NCI-H2081 treated with DMSO at 0.1 percent for 48 hours (cell line): Measurements from ENCODE around the gene RAB10.
"Not testable (repeated sequence)": the region's sequence is repeated elsewhere in the genome, so short reads cannot be mapped to it uniquely, and the experiment has no call there.

Experiments
- DNase-seq: peaks from one replicate; lab custom pipeline; 2025; lab: John Stamatoyannopoulos, UW

RAB10 gene

GRCh38 chr2:26157580-26157979 is 123.7 kb downstream of the RAB10 start:
- DNase-seq, result no peak

- no peak for DNase-seq
Observed at GRCh38 chr2:26161926-26162325, 128.0 kb downstream of the RAB10 start.

DNA sequence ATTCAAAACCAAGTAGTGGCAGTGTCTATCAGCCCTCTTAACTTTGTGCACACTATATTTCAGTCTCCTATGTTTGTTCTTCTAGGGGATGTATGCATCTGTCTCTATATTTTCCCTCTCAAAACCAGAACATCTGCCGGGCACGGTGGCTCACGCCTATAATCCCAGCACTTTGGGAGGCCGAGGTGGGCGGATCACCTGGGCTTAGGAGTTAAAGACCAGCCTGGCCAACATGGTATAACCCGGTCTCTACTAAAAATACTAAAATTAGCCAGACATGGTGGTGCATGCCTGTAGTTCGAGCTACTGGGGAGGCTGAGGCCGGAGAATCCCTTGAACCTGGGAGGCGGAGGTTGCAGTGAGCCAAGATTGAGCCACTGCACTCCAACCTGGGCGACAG is 129.1 kb downstream of the RAB10 start:
- DNase-seq, result no peak

- no peak for DNase-seq
Observed at GRCh38 chr2:26164231-26164630, 130.3 kb downstream of the RAB10 start.

GRCh38 chr2:26164641-26165211 is 130.8 kb downstream of the RAB10 start:
- no peak for DNase-seq

DNA sequence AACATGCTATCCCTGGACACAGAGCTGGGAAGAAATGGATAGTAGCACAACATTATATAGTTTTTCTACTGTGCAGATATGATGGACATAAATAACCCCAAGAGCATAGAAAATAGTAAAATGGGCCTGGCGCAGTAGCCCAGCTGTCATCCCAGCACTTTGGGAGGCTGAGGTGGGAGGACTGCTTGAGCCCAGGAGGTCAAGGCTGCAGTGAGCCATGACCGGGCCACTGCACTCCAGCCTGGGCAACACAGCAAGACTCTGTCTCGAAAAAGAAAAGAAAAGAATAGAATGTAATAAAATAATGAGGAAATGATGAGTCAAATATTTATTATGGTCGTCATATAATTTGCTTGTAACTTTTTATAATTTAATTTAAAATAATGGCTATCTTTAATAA is 131.5 kb downstream of the RAB10 start:
- DNase-seq, result no peak

GRCh38 chr2:26166541-26166940 is 132.7 kb downstream of the RAB10 start:
- not testable (repeated sequence) for DNase-seq

DNA sequence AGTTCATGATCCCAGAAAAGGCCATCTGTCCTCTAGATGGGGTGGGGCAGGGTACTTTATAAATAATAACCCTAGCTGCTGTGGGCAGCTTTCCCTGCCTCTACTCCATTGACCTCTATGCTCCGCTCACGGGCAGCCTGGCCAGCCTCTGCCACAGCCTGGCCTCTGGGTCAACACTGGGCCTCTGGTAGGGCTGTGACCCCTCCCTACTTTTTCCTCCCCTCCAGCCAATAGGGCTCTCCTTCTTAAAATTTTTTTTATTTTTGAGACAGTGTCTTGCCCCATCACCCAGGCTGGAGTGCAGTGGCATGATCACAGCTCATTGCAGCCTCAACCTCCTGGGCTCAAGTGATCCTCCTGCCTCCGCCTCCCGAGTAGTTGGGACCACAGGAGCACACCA is 134.9 kb downstream of the RAB10 start:
- no peak for DNase-seq

GRCh38 chr2:26169226-26169625 is 135.3 kb downstream of the RAB10 start:
- no peak for DNase-seq

- DNase-seq, result no peak
Observed at GRCh38 chr2:26169681-26170414, 136.0 kb downstream of the RAB10 start.

GRCh38 chr2:26170795-26171194 is 136.9 kb downstream of the RAB10 start:
- DNase-seq, result no peak

DNA sequence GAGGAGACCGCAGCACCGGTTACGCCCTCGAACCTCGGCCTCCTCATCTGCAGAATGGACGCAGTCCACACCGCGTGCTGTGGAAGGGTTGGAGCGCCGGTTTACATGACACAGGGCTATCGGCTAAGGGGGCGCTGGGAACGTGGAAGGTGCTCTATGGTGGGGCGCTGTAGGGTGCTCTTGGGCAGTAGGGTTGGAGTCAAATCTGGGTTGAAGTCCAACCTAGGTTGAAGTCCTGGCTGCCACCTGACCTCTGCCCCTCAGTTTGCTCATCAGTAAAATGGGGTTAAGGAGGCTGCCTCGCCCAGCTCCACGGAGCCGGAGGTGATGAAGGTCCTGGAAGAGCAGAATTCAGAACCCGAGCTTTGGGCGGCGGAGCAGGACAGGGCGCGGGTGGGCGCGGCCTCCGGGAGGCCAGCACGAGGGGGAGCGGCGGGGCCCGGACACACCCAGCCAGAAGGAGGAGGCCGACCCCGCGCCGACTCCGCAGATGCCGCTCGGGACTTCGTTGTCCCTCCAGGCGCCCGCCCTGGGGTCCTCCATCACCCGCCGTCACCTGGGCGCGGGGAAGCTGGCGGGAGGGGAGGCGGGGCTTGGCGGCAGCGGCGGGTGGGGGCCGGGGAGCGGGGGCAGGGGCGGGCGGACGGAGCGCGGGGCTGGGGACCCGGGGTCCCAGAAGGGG is 138.4 kb downstream of the RAB10 start:
- DNase-seq, result no peak

- DNase-seq, result no peak
Observed at GRCh38 chr2:26172871-26173775, 139.2 kb downstream of the RAB10 start, which contains the start of gene GAREM2. Gene GAREM2, plus strand, starts transcription at chr2:26173088. Its CDS starts 133 bp downstream, at chr2:26173221.

DNA sequence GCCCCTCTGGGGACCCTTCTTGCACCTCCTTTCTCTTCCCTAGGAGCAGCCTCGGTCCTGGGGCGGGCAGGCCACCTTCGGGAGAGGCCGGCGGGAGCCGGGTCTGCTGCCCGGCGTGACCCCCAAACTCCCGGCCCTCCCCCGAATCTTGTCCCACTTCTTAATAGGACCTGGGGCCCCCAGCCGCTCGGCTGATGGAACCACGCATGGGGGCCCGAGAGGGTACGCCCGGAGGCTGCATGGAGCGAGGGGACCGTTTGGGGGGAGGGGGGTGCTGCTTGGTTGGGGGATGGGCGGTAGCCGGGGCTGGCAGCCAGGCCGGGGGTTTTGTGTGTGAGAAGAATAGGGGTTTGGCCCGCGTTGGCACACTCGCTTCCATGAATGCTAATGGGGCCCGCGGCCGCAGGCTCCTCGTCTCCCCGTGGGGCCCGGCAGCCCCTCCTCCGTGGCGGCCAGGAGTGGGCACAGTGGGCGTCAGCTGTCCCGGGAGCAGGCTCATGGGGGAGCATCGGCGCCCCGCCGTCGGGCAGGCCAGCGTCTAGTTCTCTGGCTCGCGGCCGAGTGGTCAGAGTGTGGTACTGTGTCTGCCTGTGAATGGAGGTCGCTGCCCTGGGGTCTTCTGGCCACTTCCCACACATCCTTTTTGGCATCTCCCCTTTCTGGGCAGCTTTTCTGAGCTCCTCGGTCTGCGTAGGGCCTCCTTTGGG is 140.0 kb downstream of the RAB10 start:
- no peak for DNase-seq

GRCh38 chr2:26174691-26175465 is 141.0 kb downstream of the RAB10 start:
- DNase-seq, result no peak

GRCh38 chr2:26175466-26176278 is 141.8 kb downstream of the RAB10 start:
- no peak for DNase-seq

- no peak for DNase-seq
Observed at GRCh38 chr2:26176279-26176615, 142.4 kb downstream of the RAB10 start.

DNA sequence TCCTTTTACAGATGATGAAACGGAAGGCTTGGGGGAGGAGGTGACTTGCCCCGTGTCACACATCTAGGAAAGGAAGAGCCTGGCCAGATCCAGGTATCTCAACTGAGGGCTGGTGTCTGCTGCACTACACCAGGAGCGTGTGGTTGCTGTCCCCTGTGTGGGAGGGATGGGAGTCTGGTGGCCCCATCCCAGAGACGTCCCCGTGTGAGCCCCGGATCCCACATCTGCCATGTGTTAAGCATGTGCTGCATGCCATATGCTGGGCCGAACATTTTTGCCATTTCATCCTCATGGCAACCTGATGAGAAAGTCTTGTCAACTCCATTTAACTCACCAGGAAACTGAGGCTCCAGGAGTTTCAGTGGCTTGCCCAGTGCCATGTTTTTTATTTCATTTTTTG is 143.2 kb downstream of the RAB10 start:
- no peak for DNase-seq

DNA sequence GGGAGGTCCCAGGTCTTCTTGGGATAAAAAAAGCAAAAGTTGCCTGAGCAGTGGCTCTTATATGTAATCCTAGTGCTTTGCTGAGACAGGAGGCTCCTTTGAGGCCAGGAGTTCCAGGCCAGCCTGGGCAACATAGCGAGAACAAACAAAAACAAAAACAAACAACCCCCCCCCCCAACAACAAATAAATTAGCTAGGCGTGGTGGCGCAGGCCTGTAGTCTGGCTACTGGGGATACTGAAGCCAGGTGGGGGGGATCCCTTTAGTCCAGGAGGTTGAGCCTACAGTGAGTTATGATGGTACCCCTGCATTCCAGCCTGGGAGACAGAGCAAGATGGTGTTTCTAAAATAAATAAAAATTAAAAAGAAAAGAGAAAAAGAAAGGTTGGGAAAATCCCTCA is 144.4 kb downstream of the RAB10 start:
- DNase-seq, result no peak
